Measurements from ENCODE around the gene ACSM2B.
"Not testable (repeated sequence)": the region's sequence is repeated elsewhere in the genome, so short reads cannot be mapped to it uniquely, and the experiment has no call there.

DNA sequence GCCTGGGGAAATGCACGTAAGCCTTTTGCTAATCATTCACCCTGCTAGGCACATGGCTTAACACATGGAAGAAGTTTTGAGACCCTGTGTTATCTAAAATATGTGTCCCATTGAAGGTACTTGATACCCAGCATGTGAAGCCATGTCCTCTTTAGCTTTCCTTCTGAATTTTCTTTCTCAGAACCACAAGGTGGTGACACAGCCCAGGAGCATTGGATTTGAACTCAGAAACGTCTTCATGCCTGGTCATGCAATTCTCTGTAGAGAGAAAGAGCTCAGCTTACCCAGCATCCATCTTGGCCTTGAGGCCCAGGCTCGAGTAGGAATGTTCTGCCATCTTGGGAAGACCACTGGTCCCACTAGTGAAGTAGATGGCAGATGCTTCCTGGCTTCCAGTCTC, 22.7 kb downstream of the ACSM2B start:
- TF ChIP-seq, protein P1, sequence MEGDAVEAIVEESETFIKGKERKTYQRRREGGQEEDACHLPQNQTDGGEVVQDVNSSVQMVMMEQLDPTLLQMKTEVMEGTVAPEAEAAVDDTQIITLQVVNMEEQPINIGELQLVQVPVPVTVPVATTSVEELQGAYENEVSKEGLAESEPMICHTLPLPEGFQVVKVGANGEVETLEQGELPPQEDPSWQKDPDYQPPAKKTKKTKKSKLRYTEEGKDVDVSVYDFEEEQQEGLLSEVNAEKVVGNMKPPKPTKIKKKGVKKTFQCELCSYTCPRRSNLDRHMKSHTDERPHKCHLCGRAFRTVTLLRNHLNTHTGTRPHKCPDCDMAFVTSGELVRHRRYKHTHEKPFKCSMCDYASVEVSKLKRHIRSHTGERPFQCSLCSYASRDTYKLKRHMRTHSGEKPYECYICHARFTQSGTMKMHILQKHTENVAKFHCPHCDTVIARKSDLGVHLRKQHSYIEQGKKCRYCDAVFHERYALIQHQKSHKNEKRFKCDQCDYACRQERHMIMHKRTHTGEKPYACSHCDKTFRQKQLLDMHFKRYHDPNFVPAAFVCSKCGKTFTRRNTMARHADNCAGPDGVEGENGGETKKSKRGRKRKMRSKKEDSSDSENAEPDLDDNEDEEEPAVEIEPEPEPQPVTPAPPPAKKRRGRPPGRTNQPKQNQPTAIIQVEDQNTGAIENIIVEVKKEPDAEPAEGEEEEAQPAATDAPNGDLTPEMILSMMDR (IDR thresholded peaks at IDR 0.05 in 4 of 5, conservative IDR thresholded peaks at IDR 0.05 in 1 of 5), result not testable (repeated sequence)
- not testable (repeated sequence) for TF ChIP-seq POLR2A (IDR thresholded peaks at IDR 0.05)

Data from gastrocnemius medialis (tissue), 4 donors.